Activated T-cell treated with anti-CD3 and anti-CD28 coated beads for 1 hour (primary cell): ENCODE results near the gene WNT7B.

Source experiments
- DNase-seq: peaks from one replicate; pipeline ENCODE4 v3.0.0-alpha.2; 2020; ENCODE audit warnings: low read depth

The WNT7B gene

DNA sequence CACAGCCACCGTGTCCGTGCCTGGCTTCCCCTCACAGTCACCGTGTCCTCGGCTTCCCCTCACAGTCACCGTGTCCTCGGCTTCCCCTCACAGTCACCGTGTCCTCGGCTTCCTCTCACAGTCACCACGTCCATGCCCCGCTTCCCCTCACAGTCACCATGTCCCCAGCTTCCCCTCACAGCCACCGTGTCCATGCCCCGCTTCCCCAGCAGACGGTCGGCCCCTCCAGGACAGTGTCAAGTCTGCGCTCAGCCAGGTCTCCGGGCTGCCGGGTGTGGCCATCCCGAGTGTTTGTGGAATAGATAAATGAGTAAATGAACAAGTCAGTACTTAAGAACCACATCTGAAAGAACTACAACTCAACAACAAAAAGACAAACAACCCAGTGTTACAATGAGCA is 23.8 kb downstream of the WNT7B start:
- DNase-seq = no peak

DNA sequence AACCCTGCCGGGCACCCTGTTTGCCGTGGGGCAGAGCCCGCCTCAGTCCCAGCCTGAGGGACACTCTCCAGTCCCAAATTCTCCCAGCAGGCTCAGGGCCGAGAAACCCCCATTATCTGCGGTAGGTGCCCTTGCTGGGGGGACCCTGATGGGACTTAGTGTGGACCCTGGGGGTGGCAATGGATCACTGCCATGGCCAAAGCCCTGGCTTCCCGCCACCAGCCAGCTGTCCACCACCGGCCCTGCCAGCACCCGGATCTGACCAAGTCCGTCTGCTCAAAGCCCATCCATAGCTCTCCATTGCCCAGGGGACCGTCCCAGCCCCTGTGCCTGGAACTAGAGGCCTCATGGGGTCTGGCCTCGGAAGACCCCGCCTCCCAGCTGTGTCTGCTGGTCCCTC is 24.4 kb downstream of the WNT7B start:
- no peak for DNase-seq

DNA sequence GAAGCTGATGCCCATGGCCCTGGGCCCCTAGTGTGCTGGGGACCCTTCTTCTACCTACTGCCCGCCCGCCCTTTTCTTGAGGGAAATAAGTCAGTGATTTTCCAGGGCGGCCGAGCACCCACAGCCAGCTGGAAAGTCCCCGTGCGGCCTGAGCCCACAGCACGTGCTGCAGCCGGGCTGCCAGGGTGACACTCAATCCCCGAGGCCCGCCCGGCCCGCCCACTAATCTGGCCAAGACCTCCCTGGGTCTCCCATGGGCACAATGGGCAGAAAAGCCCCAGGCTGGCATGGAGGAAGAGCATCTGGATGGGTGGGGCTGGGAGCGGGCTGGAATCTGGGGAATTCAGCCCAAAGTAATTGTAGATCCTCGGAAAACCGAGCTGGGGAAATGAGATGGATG is 24.8 kb downstream of the WNT7B start:
- no peak for DNase-seq

DNA sequence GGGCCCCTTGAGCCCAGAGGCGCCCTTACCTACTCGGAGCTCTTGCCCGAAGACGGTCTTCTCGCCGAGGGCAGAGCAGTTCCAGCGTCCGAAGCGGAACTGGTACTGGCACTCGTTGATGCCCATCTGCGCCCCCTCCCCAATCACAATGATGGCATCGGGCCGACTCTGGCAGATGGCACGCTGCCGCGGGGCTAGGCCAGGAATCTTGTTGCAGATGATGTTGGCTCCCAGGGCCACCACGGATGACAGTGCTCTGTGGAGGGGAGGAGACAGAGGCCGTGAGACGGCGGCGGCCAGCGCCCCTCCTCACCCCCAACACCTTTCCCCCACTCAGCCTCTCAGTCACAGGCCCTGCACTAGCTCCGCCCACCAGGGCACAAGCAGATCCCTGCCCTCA is 27.1 kb downstream of the WNT7B start:
- DNase-seq = no peak

DNA sequence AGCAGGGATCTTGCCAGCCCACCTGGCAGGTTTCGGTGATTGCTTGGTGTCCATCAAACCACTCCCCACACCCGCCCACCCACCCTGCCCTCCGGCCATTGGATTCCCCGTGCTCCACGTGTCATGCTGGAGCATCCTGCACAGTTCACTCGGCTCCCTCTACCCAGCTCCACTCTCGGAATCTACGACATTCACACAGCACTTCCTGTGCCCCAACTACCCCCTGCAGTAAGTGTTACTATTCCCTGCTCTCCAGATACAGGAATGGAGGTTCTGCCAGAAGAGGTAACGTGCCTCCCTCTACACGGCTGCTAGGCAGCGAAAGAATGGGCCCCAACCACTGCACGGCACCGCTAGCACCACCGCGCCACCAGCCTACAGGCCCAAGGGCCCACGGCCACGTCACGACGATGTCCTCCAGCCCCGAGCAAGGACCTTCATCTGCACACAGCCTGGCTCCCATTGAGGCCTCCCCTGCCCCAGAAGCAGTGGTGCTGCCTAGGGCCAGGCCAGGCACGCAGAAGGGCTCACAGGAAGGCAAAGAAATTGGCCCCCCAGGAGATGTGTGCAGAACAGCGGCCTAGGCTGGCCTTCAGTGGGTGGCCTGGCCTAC is 27.6 kb downstream of the WNT7B start:
- DNase-seq = no peak

GRCh38 chr22:45948081-45948648 is 28.8 kb downstream of the WNT7B start:
- DNase-seq = no peak

DNA sequence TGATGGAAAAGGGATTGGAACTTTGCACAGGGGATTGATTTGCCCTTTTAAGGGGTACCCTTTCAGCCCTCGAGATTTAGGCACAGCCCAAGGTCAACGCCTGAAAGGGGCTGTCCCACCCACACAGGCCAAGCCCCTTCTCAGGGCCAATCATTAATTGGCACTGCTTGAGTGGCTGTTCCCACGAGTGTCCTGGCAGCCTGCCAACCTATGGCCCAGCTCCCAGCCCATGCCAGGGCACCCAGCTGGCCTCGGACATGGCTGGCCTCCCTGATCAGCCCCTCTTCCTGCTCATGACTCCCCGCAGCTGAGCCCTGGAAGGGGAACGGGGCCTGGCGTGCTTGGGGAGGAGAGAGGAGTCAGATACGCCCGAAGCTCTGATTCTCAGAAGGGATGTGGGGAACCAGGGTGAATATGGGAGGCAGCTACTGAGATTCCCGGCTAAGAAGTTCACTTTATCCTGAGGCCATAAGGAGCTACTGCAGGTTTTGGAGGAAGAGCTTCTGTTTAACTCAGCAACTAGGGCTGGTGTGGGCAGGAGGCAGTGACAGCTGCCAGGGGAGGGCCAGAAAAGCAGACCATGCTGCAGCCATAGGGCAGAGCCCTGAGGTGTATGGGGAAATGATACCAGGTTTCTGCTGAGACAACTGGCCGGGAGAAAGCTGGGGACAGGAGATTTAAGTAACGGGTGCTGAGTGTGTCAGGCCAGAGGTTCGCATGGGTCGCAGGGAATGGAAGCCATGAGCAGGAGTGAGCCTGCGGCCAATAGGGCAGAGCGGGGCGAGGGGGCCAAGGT is 30.0 kb downstream of the WNT7B start:
- no peak for DNase-seq

- no peak for DNase-seq
These were observed 31.3 kb downstream of the WNT7B start for GRCh38 chr22:45945621-45946106.

- DNase-seq = no peak
These were observed 34.0 kb downstream of the WNT7B start for GRCh38 chr22:45942787-45943493.

DNA sequence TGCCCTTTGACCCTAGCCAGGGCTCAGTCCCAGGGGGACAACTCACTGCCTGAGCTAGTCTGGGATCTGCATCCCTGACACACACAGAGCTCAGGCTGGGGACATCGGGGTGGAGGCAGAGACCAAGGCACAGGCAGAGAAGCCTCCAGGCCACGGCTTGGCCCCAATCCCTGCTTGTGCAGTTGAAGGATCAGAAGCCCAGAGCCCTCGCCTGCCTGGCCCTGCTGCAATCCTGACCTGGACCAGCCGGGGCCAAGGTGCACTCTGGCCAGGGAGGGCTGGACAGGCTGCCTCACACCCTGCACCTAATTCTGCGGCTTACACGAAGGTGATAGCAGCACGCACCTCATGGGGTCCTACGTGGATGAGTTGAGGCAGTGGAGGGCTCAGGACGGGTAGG is 34.6 kb downstream of the WNT7B start:
- DNase-seq = no peak

- DNase-seq = no peak
These were observed 38.0 kb downstream of the WNT7B start for GRCh38 chr22:45938913-45939312.

DNA sequence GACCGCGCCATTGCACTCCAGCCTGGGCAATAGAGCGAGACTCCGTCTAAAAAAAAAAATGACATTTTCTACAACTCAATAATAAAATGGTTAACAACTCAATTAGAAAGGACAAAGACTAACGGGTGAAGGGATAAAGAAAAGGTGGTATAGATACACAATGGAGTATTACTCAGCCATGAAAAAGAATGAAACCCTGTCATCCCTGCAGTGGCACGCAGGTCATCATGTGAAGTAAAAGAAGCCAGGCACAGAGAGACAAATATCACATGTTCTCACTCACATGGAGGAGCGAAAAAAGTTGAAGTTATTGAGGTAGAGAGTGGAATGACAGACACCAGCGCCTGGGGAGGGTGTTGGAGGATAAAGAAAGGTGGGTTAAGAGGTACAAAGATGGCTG is 39.0 kb downstream of the WNT7B start:
- no peak for DNase-seq

- no peak for DNase-seq
These were observed 41.4 kb downstream of the WNT7B start for GRCh38 chr22:45935573-45935972.

DNA sequence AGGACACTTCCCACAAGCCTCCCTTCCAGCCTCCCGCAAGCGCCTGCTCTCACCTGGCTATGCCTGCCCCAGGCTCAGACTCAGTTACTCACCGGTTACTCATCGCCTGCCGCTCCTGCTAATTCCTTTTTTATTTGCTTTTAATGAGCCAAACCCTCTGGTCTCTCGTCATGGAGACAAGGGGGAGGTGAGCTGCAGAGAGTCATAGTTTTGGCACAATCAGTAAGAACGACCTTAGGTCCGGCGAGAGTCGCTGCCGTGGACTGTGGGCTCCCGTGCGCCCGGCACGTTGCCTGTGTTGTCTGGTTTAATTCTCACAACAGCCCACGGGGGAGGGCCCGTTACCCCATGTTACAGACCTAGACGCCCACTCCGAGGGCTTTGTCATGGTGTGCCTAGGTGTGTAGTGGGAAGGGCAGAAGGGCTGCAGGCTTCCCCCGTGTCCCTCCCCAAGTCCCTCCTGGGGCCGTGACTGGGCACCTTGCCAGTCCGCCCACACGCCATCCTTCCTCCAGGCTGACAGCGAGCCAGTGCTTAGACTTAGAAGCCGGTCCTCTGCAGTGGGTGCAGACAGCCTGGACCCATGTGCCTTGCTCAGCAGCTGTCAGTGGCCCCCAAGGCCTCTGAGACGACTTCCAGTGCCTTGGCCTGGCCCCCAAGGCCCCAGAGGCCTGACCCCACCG is 42.2 kb downstream of the WNT7B start:
- DNase-seq = no peak

DNA sequence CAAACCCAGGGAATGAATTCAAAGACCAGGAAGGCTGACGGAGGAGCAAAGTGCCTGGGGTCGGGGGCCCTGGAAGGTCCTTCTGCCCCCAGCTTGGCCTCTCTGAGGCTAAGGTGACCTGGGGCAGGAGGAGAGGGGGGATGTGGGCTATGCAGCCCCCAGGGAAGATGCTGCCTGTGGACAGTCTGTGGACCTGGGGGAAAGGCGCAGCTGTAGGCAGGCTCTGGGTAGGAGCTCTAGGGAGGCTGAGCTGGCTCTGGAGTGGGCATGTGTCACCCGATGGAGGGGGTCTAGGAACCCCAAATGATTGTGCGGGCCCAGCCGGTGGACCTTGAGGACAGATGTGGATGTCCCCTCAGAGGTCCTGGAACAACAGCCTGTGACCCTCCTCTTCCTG is 42.8 kb downstream of the WNT7B start:
- DNase-seq = no peak

- no peak for DNase-seq
These were observed 43.3 kb downstream of the WNT7B start for GRCh38 chr22:45933506-45934167.

GRCh38 chr22:45932071-45932470 is 44.9 kb downstream of the WNT7B start:
- DNase-seq = no peak

DNA sequence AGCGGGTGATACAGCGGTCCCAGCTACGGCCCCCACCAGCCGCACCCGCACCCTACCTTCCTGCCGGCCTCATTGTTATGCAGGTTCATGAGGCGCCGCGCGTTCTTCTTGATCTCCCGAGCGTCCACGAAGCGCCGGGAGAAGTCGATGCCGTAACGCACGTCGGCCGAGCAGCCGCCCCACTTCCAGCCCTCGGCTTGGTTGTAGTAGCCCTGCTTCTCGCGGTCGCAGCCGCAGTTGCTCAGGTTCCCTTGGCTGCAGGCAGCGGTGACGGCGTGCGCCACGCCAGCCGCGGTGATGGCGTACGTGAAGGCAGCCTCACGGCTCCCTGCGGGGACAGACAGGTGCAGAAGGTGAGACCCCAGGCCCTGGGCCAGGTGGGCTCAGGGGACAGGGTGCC is 45.9 kb downstream of the WNT7B start:
- no peak for DNase-seq

GRCh38 chr22:45930324-45930723 is 46.6 kb downstream of the WNT7B start:
- DNase-seq = no peak

DNA sequence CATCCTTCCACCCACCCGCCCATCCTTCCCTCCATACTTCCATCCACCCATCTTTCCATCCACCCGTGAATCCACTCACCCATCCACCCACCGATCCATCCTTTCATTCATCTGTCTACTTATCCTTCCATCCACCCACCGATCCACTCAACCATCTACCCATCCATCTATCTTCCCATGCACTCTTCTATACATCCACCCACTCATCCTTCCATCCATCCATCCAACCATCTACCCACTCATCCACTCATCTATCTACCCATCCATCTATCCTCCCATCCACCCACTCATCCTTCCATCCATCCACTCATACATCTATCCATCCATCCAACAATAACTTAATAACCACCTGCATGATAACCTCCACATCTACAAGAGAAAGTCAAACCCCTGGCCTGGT is 47.3 kb downstream of the WNT7B start:
- no peak for DNase-seq

GRCh38 chr22:45928726-45929368 is 48.1 kb downstream of the WNT7B start:
- DNase-seq = no peak
